ENCODE data around the gene FAM89B.

GRCh38 chr11:65572356-65573051 lies at the start of gene FAM89B:
- TF ChIP-seq CTCF (IDR thresholded peaks at IDR 0.05; ENCODE audit: control extremely low read depth in 1 of 3, insufficient read depth in 1 of 3, low read depth in 1 of 3, low read length in 3 of 3) (no peak), USF2 (IDR thresholded peaks at IDR 0.05; ENCODE audit: low read length) (no peak), POLR2A (IDR thresholded peaks at IDR 0.05; ENCODE audit: control extremely low read depth in 1 of 2, low read depth in 2 of 2, low read length in 2 of 2) (no peak), EGR1 (IDR thresholded peaks at IDR 0.05; ENCODE audit: borderline replicate concordance, low read depth, low read length) (no peak)

Data from H1 (cell line).